Liver (tissue), 3 donors: ENCODE measurements around the gene GLRA3.
A peak's percentile ranks its signal among the peaks of the same experiment; 100 is the strongest.

Experiments used
- ATF3 ChIP-seq: IDR thresholded peaks from 2 replicates; pipeline ENCODE4 v1.6.1; 2016; ENCODE audit warnings: antibody characterized with exemption
- CTCF ChIP-seq: fragments of 150-350 bp; IDR thresholded peaks from 2 replicates; pipeline ENCODE4 v1.5.1; 2017; ENCODE audit warnings: improper control_type of control experiment, low read depth, low read length; ENCODE audit not compliant: missing input control
- JUND ChIP-seq, 2 donors: IDR thresholded peaks; 2 replicates each; pipeline ENCODE4 v1.6.1; 2016; ENCODE audit warnings: antibody characterized with exemption in 2 of 2
- MAX ChIP-seq: IDR thresholded peaks from 2 replicates; pipeline ENCODE4 v1.6.1; 2016; ENCODE audit warnings: antibody characterized with exemption
- REST ChIP-seq: IDR thresholded peaks from 2 replicates; pipeline ENCODE4 v1.6.1; 2016; ENCODE audit warnings: antibody characterized with exemption, mild to moderate bottlenecking
- donor health status: healthy.
- donor health status: healthy.

- TF ChIP-seq JUND (IDR thresholded peaks at IDR 0.05) (peak in 1 of 2 donors; percentile 17), CTCF (no peak), ATF3 (no peak), REST (no peak), MAX (no peak)
These were observed 147.2 kb downstream of the GLRA3 start for GRCh38 chr4:174681723-174682300.
